GM12873 (cell line): ENCODE results near the gene FRMD8.

ENCODE experiments used
- CTCF ChIP-seq: IDR thresholded peaks from 2 replicates; pipeline ENCODE4 v1.5.1; 2012; ENCODE audit warnings: low read depth, mild to moderate bottlenecking, moderate library complexity, low read length, control low read depth; ENCODE audit not compliant: insufficient read depth; ENCODE audit errors: missing control alignments

The FRMD8 gene

DNA sequence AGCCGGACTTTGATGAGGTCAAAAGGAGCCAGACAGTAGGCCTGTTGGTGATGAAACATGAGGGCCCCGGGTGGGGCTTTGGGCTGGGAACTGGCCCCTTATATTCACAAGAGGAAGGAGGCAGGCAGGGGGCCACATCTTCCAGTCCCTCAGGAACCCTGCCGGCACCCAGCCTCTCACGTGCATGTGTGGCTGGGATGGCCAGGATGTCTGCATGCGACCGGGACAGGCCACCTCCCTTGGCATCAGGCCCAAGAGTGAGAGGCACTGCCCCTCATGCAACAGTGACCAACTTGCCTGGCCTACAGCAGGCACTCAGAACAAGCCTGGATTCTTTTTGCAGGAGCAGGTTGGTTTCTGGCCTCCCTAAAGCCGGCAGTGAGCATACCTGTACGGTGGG is 9.4 kb upstream of the FRMD8 start:
- TF ChIP-seq CTCF, result no peak

DNA sequence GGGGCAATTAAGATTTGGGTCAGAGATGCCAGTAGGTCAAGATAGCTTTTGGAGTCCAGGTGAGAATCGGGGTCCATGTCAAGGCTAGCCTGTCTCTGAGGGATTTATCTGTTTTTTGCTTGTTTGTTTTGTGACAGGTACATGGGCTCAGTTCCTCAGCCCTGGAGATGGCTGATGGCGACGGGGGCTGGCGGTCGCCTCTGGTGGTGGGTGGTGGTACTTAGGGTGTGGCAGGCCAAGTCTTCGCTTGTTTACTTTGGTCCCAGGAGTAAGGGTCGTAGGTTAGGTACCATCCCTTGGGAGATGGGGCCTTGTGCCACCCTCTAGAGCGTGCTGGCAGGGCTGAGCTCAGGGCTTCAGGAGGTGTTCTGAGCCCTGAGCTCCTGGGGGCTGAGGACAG is 8.7 kb upstream of the FRMD8 start:
- peak; percentile 21 for TF ChIP-seq CTCF

- no peak for TF ChIP-seq CTCF
Measured at GRCh38 chr11:65378208-65378927, 8.1 kb upstream of the FRMD8 start.

- TF ChIP-seq CTCF, result no peak
Measured at GRCh38 chr11:65378928-65379638, 7.4 kb upstream of the FRMD8 start.

GRCh38 chr11:65379698-65380459 is 6.6 kb upstream of the FRMD8 start:
- no peak for TF ChIP-seq CTCF

- TF ChIP-seq CTCF, result no peak
Measured at GRCh38 chr11:65380460-65381119, 5.8 kb upstream of the FRMD8 start.

- TF ChIP-seq CTCF, result no peak
Measured at GRCh38 chr11:65381716-65382032, 4.8 kb upstream of the FRMD8 start.
